Measurements from ENCODE around the gene DVL3.

DNA sequence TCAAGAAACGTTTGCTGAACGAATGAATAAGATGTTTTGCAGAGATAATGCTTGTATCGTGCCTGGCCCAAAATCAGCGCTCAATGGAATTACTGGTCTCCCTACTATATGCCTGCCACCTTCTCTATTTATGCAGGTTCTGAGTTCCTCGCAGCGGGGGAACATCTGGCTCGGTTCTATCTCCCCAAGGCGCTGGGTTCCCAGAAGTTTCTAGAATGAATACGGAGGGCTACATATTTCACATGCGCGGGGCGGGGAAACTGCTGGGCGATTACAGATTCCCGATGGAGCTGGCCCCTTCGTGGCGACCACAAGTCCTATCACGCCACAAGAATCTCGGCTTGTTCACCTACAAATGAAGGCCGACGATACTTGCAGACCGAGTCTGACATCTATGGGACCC lies 20.4 kb upstream of the DVL3 start:
- TF ChIP-seq, protein P1, sequence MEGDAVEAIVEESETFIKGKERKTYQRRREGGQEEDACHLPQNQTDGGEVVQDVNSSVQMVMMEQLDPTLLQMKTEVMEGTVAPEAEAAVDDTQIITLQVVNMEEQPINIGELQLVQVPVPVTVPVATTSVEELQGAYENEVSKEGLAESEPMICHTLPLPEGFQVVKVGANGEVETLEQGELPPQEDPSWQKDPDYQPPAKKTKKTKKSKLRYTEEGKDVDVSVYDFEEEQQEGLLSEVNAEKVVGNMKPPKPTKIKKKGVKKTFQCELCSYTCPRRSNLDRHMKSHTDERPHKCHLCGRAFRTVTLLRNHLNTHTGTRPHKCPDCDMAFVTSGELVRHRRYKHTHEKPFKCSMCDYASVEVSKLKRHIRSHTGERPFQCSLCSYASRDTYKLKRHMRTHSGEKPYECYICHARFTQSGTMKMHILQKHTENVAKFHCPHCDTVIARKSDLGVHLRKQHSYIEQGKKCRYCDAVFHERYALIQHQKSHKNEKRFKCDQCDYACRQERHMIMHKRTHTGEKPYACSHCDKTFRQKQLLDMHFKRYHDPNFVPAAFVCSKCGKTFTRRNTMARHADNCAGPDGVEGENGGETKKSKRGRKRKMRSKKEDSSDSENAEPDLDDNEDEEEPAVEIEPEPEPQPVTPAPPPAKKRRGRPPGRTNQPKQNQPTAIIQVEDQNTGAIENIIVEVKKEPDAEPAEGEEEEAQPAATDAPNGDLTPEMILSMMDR (IDR thresholded peaks at IDR 0.05) = no peak
- TF ChIP-seq POLR2A (IDR thresholded peaks at IDR 0.05) = no peak

Measured in testis (tissue), 2 donors.